ENCODE measurements around the gene SCN1B. TPM values are rescaled to one million over a fixed set of nuclear protein-coding genes. Genes with fewer than 3 reads are reported as not detected.

Gene SCN1B
- polyA plus RNA-seq, 2 of the 4 experiments (the other 2 are of a cell fraction): 11.0 to 11.3 TPM

- TF ChIP-seq MYC (IDR thresholded peaks at IDR 0.05; ENCODE audit: borderline replicate concordance, low read length): no peak
- TF ChIP-seq, protein P1, sequence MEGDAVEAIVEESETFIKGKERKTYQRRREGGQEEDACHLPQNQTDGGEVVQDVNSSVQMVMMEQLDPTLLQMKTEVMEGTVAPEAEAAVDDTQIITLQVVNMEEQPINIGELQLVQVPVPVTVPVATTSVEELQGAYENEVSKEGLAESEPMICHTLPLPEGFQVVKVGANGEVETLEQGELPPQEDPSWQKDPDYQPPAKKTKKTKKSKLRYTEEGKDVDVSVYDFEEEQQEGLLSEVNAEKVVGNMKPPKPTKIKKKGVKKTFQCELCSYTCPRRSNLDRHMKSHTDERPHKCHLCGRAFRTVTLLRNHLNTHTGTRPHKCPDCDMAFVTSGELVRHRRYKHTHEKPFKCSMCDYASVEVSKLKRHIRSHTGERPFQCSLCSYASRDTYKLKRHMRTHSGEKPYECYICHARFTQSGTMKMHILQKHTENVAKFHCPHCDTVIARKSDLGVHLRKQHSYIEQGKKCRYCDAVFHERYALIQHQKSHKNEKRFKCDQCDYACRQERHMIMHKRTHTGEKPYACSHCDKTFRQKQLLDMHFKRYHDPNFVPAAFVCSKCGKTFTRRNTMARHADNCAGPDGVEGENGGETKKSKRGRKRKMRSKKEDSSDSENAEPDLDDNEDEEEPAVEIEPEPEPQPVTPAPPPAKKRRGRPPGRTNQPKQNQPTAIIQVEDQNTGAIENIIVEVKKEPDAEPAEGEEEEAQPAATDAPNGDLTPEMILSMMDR (IDR thresholded peaks at IDR 0.05): no peak
- TF ChIP-seq, protein P2, sequence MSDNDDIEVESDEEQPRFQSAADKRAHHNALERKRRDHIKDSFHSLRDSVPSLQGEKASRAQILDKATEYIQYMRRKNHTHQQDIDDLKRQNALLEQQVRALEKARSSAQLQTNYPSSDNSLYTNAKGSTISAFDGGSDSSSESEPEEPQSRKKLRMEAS (IDR thresholded peaks at IDR 0.05): no peak
- TF ChIP-seq JUN (IDR thresholded peaks at IDR 0.05): no peak
Measured at GRCh38 chr19:35054626-35055025, 24.4 kb downstream of the SCN1B start (continued).

- 28% methylated on average over 3 of the region's 3 CpGs for WGBS (ENCODE audit: missing lambda C conversion rate)
- Histone ChIP-seq H3K4me3 (no peak overlapping the region), H3K4me2 (no peak overlapping the region), H3K4me1 (peaks cover 7% of the 10 kb centered on the region; the same call in 1 of the 3 replicates), H3K27ac (no peak overlapping the region), H3K9me3 (no peaks in the 10 kb centered on the region)
- ChIA-PET CTCF (interaction anchor here (0.5 to 18.1 kb wide), 28 partner anchors 4 to 98 kb away, joined by 3 to 374 read pairs (median 4); partner anchors contain the start of genes FXYD3, HPN and LGI4), POLR2A (no interaction called here)
- ATAC-seq (peak; percentile 78 to 86), DNase-seq (ENCODE audit: low read depth in 1 of 2, low spot score in 1 of 2) (peak in 1 of 2 experiments; percentile 51), FAIRE-seq (peak; percentile 63)
- no peak for TF ChIP-seq TP53 (CRISPR knock-in tag; IDR thresholded peaks at IDR 0.05)
- TF ChIP-seq, protein P3, sequence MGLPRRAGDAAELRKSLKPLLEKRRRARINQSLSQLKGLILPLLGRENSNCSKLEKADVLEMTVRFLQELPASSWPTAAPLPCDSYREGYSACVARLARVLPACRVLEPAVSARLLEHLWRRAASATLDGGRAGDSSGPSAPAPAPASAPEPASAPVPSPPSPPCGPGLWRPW (IDR thresholded peaks at IDR 0.05): no peak
- no peak for TF ChIP-seq SREBF2 (IDR thresholded peaks at IDR 0.05)
- TF ChIP-seq, protein P1 (IDR thresholded peaks at IDR 0.05): peak; percentile 45
- no peak for TF ChIP-seq CEBPB (IDR thresholded peaks at IDR 0.05)
- TF ChIP-seq FOSL2 (IDR thresholded peaks at IDR 0.05): no peak
- TF ChIP-seq FOSL2 (CRISPR knock-in tag; IDR thresholded peaks at IDR 0.05): no peak
- TF ChIP-seq MAFK (IDR thresholded peaks at IDR 0.05; ENCODE audit: partially characterized antibody): no peak
- TF ChIP-seq HEYL (CRISPR knock-in tag; IDR thresholded peaks at IDR 0.05): no peak
- TF ChIP-seq CHD2 (IDR thresholded peaks at IDR 0.05; ENCODE audit: low read length, partially characterized antibody): no peak
- TF ChIP-seq RAD21 (conservative IDR thresholded peaks at IDR 0.05 in 1 of 2, IDR thresholded peaks at IDR 0.05 in 1 of 2): peak; percentile 45 to 51; a peak in 3 of 5 replicates
- peak; percentile 32; the same call in 2 of the 3 replicates for TF ChIP-seq SMC3 (IDR thresholded peaks at IDR 0.05)
Measured at GRCh38 chr19:35055715-35056179, 25.5 kb downstream of the SCN1B start.

- FAIRE-seq (peak; percentile 97), ATAC-seq (no peak), DNase-seq (ENCODE audit: low read depth in 1 of 2, low spot score in 1 of 2) (no peak)
- TF ChIP-seq FOSL2 (IDR thresholded peaks at IDR 0.05) (no peak), FOSL2 (CRISPR knock-in tag; IDR thresholded peaks at IDR 0.05) (no peak), ATOH8 (CRISPR knock-in tag; IDR thresholded peaks at IDR 0.05; ENCODE audit: low read depth) (no peak), MAFK (IDR thresholded peaks at IDR 0.05; ENCODE audit: partially characterized antibody) (no peak)
- POLR2A ChIA-PET: interaction anchor here (0.6 kb wide), 1 partner anchor 161 kb away, joined by 6 read pairs; no protein-coding TSS in a partner anchor
- Histone ChIP-seq H3K4me3 (no peak overlapping the region), H3K4me1 (peaks cover 7% of the 10 kb centered on the region; the same call in 1 of the 3 replicates), H3K4me2 (no peak overlapping the region), H3K27ac (no peak overlapping the region), H3K9me3 (no peaks in the 10 kb centered on the region)
- CTCF ChIA-PET: interaction anchor here (1.1 to 18.1 kb wide), 17 partner anchors 3 to 85 kb away, joined by 3 to 374 read pairs (median 7); partner anchors contain the start of genes FXYD3, HPN and LGI4
- 51% methylated on average over 6 of the region's 6 CpGs for WGBS (ENCODE audit: missing lambda C conversion rate)
Measured at GRCh38 chr19:35056513-35057063, 26.3 kb downstream of the SCN1B start.
